GM19193 (cell line): ENCODE results near the gene L3MBTL1.

Source experiments
- POLR2A ChIP-seq: IDR thresholded peaks from 4 replicates; pipeline ENCODE4 v1.6.1; 2011; ENCODE audit not compliant: insufficient read depth, insufficient read length; ENCODE audit errors: extremely low read depth

Gene L3MBTL1

GRCh38 chr20:43584448-43585136 lies 77.1 kb downstream of the L3MBTL1 start:
- no peak for TF ChIP-seq POLR2A

GRCh38 chr20:43586641-43587040 lies 79.1 kb downstream of the L3MBTL1 start:
- TF ChIP-seq POLR2A, result no peak

GRCh38 chr20:43590036-43590391 lies 82.5 kb downstream of the L3MBTL1 start:
- TF ChIP-seq POLR2A, result no peak

- TF ChIP-seq POLR2A, result peak; percentile 57
Observed at GRCh38 chr20:43590392-43591303, 83.2 kb downstream of the L3MBTL1 start, which contains the start of gene IFT52. TSS of gene IFT52 (plus strand) at chr20:43590937. CDS start at chr20:43594699, 3,762 bp downstream.
